Smooth muscle cell (in vitro differentiated cells): Measurements from ENCODE around the gene SCTR. TPM values are rescaled to one million over a fixed set of nuclear protein-coding genes. Genes with fewer than 3 reads are reported as not detected.
"Not testable (repeated sequence)": the region's sequence is repeated elsewhere in the genome, so short reads cannot be mapped to it uniquely, and the experiment has no call there.

Source experiments
- DNase-seq: peaks from one replicate; lab custom pipeline; 2025; ENCODE audit not compliant: unreplicated experiment; lab: John Stamatoyannopoulos, UW
- H2AFZ ChIP-seq: fragments of 200-600 bp; sonication (generic); 2 replicates; pipeline ENCODE4 v1.6.0; 2016; ENCODE audit warnings: antibody characterized with exemption, low read depth, mild to moderate bottlenecking
- H3F3A ChIP-seq: fragments of 200-600 bp; sonication (generic); 2 replicates; pipeline ENCODE4 v1.6.0; 2017; ENCODE audit warnings: antibody characterized with exemption, low read depth
- H3K27ac ChIP-seq: fragments of 200-600 bp; sonication (generic); 2 replicates; pipeline ENCODE4 v1.5.1; 2016; ENCODE audit warnings: low read depth, mild to moderate bottlenecking
- H3K27me3 ChIP-seq: fragments of 200-600 bp; sonication (generic); 2 replicates; pipeline ENCODE4 v1.6.1; 2016; ENCODE audit warnings: low read depth, mild to moderate bottlenecking
- H3K36me3 ChIP-seq: fragments of 200-600 bp; sonication (generic); 2 replicates; pipeline ENCODE4 v1.5.1; 2016; ENCODE audit warnings: low read depth
- H3K4me1 ChIP-seq: fragments of 200-600 bp; sonication (generic); 2 replicates; pipeline ENCODE4 v1.5.1; 2016; ENCODE audit warnings: low read depth
- H3K4me2 ChIP-seq: fragments of 200-600 bp; sonication (generic); 2 replicates; pipeline ENCODE4 v1.6.0; 2016; ENCODE audit warnings: mild to moderate bottlenecking
- H3K4me3 ChIP-seq: fragments of 200-600 bp; sonication (generic); 2 replicates; pipeline ENCODE4 v1.5.1; 2016; ENCODE audit warnings: mild to moderate bottlenecking
- H3K79me2 ChIP-seq: fragments of 200-600 bp; sonication (generic); 2 replicates; pipeline ENCODE4 v1.6.0; 2016; ENCODE audit warnings: low read depth, mild to moderate bottlenecking
- H3K9ac ChIP-seq: fragments of 200-600 bp; sonication (generic); 2 replicates; pipeline ENCODE4 v1.6.0; 2016; ENCODE audit warnings: low read depth
- H3K9me3 ChIP-seq: fragments of 200-600 bp; sonication (generic); replicated peaks from 2 replicates; pipeline ENCODE4 v1.5.1; 2016; ENCODE audit warnings: low read depth
- H4K20me1 ChIP-seq: fragments of 200-600 bp; sonication (generic); 2 replicates; pipeline ENCODE4 v1.6.0; 2016; ENCODE audit warnings: low read depth
- WGBS: methylation state at CpG from one replicate; pipeline ENCODE4 v1.1.7; 2016; ENCODE audit warnings: low lambda C conversion rate; 5-methylcytosine and 5-hydroxymethylcytosine counted together
- polyA plus RNA-seq: library from polyadenylated mRNA; unstranded; fragments of >200 nt; fragmentation: Nextera tagmentation; extraction: Ambion mirVana; gene quantifications from 2 replicates; pipeline ENCODE4 v1.2.1, GENCODE V29; 2016
- total RNA-seq: library from RNA; depleted of rRNA; stranded (reverse); fragments of >200 nt; gene quantifications from 2 replicates; pipeline ENCODE4 v1.2.3, GENCODE V29; 2014
- TF ChIP-seq, protein P1 (sequence below): fragments of 200-600 bp; sonication (generic); IDR thresholded peaks from 2 replicates; pipeline ENCODE4 v1.5.1; 2017; ENCODE audit warnings: borderline replicate concordance, mild to moderate bottlenecking, antibody characterized with exemption; ENCODE audit not compliant: insufficient read depth, poor library complexity, severe bottlenecking

SCTR gene
- total and polyA plus RNA-seq, 2 experiments from 2014 or later: not detected

DNA sequence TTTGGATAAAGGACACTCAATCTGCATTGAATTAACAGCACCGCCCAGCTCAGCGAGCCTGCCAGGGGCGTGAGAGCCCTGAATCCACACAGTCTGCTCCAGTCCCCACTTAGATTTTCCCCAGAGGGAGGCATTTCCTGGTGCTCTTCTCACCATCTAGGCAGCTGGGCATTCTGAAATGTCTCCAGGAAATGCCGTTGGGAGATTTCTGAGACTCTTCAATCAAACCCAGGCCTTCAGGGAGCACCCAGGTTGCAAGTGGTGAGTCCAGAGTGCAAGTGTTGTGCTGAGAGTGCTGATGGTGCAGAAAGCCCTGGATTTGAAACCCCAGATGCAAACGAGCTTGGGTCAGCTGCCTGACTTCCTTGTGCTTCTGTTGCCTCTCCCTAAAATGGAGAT, 116.1 kb downstream of the SCTR start:
- TF ChIP-seq, protein P1, sequence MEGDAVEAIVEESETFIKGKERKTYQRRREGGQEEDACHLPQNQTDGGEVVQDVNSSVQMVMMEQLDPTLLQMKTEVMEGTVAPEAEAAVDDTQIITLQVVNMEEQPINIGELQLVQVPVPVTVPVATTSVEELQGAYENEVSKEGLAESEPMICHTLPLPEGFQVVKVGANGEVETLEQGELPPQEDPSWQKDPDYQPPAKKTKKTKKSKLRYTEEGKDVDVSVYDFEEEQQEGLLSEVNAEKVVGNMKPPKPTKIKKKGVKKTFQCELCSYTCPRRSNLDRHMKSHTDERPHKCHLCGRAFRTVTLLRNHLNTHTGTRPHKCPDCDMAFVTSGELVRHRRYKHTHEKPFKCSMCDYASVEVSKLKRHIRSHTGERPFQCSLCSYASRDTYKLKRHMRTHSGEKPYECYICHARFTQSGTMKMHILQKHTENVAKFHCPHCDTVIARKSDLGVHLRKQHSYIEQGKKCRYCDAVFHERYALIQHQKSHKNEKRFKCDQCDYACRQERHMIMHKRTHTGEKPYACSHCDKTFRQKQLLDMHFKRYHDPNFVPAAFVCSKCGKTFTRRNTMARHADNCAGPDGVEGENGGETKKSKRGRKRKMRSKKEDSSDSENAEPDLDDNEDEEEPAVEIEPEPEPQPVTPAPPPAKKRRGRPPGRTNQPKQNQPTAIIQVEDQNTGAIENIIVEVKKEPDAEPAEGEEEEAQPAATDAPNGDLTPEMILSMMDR: no peak
- no peaks in the 10 kb centered on the region for H3K9me3 ChIP-seq
- H3K4me2 ChIP-seq: no peak overlapping the region
- no peak overlapping the region for H3K4me3 ChIP-seq
- no peaks in the 10 kb centered on the region for H3K27me3 ChIP-seq
- no peaks in the 10 kb centered on the region for H3F3A ChIP-seq
- no peak overlapping the region for H2AFZ ChIP-seq
- 49% methylated on average over 5 of the region's 5 CpGs for WGBS
- DNase-seq: no peak
- no peaks in the 10 kb centered on the region for H3K4me1 ChIP-seq
- no peaks in the 10 kb centered on the region for H3K36me3 ChIP-seq
- H3K27ac ChIP-seq: no peak overlapping the region
- H4K20me1 ChIP-seq: no peaks in the 10 kb centered on the region
- H3K9ac ChIP-seq: no peak overlapping the region
- H3K79me2 ChIP-seq: no peaks in the 10 kb centered on the region

DNA sequence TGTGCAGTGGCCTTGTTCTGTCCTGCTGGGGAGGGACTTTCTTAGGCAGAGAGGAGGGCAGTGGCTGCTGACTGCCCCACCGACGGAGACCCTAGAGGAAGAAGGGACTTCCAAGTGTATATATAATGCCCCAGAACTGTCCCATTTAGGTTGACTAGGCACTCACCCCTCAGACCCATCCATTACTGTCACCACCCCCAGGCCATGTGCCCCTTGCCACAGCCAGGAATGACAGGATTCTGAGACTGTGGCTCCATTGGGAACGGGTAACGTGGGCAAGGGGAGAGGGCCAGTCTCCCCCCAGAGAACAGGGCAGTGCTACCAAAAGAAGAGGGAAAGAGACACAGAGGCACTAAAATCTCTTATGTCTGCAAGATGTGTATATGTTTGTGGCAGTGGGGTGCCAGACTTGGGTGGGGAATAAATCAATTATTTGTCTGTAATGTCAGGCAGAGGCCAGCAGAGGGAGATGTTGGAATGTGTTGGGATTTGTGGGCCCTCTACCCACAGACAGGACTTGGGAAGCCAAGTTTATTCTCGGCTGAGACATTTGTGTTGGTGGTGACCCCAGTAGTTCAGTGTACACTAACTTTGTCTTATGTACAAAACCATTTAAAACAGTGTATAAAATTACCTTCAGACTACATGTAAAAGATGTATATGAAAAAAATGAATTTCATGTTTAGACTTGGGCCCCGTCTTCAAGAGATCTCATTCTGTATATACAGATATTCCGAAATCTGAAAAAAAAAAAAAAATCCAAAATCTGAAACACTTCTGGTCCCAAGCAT, 116.7 kb downstream of the SCTR start:
- no peak for DNase-seq
- no peak overlapping the region for H3K4me2 ChIP-seq

DNA sequence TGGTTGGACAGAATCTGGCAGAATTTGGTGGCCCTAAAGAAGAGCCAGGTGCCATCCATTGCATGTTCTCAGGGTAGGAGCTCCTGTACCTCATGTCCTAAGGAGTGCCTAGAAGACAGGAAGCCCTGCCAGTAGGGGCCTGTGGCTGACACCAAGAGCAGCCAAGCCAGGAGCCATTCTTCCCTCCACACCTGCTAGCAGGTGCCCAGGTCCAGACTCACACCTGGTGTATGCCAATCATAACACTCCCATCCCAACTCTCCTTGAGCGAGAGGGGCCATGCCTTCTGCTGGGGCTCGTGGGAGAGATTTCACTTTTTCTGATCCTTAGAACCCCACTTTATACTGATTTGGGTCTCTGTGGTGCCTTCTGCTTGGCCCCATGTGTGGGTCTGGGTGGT, 119.1 kb downstream of the SCTR start:
- Histone ChIP-seq H3K4me1 (no peaks in the 10 kb centered on the region), H3K4me3 (no peak overlapping the region), H3K27me3 (no peaks in the 10 kb centered on the region), H4K20me1 (no peaks in the 10 kb centered on the region), H3K4me2 (no peak overlapping the region), H3K9me3 (no peaks in the 10 kb centered on the region), H3K27ac (no peak overlapping the region), H3K36me3 (no peaks in the 10 kb centered on the region), H3F3A (no peaks in the 10 kb centered on the region), H2AFZ (no peak overlapping the region), H3K79me2 (no peaks in the 10 kb centered on the region), H3K9ac (no peak overlapping the region)
- TF ChIP-seq, protein P1: no peak
- WGBS: 74% methylated on average over 2 of the region's 2 CpGs
- DNase-seq: no peak

More for the DNA sequence above, 116.7 kb downstream of the SCTR start:
- Histone ChIP-seq H3K27ac (no peak overlapping the region), H3K79me2 (no peaks in the 10 kb centered on the region), H3K36me3 (no peaks in the 10 kb centered on the region), H3K4me3 (no peak overlapping the region), H3K9ac (no peak overlapping the region), H3K27me3 (no peaks in the 10 kb centered on the region), H3F3A (no peaks in the 10 kb centered on the region), H3K4me1 (no peaks in the 10 kb centered on the region), H2AFZ (no peak overlapping the region), H4K20me1 (no peaks in the 10 kb centered on the region), H3K9me3 (no peaks in the 10 kb centered on the region)
- WGBS: 73% methylated on average over 7 of the region's 7 CpGs
- TF ChIP-seq, protein P1: peak; percentile 84

DNA sequence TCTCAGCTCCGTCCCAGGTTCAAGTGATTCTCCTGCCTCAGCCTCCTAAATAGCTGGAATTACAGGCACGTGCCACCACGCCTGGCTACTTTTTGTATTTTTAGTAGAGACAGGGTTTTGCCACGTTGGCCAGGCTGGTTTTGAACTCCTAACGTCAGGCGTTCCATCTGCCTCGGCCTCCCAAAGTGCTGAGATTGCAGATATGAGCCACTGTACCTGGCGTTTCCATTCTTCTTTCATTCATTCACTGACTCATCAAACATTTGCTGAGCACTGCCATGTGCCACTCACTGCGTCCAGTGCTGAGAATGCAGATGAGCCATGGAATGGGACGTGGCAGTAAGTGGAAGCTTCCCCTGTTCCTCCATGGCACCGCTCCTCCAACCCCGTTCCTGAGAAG, 120.7 kb downstream of the SCTR start:
- H3K36me3 ChIP-seq, DNase-seq, H3K9me3 ChIP-seq, H3K27me3 ChIP-seq, H3K4me3 ChIP-seq, H3K4me2 ChIP-seq, H3K4me1 ChIP-seq, H3K79me2 ChIP-seq, H4K20me1 ChIP-seq, H3K9ac ChIP-seq, H3K27ac ChIP-seq, H2AFZ ChIP-seq, H3F3A ChIP-seq: not testable (repeated sequence)
- WGBS: 92% methylated on average over 12 of the region's 12 CpGs
